GM21381 (cell line): ENCODE results near the gene RIMBP2.

Experiments used
- ATAC-seq: cut with Tn5 transposase; IDR thresholded peaks from one replicate; pipeline ENCODE4 v1.9.1; 2021; ENCODE audit warnings: mild to moderate bottlenecking, moderate library complexity; ENCODE audit not compliant: unreplicated experiment

Gene RIMBP2

GRCh38 chr12:130454296-130454695 lies 261.8 kb downstream of the RIMBP2 start:
- ATAC-seq: no peak

- no peak for ATAC-seq
These were observed 263.6 kb downstream of the RIMBP2 start for GRCh38 chr12:130452546-130452945.

DNA sequence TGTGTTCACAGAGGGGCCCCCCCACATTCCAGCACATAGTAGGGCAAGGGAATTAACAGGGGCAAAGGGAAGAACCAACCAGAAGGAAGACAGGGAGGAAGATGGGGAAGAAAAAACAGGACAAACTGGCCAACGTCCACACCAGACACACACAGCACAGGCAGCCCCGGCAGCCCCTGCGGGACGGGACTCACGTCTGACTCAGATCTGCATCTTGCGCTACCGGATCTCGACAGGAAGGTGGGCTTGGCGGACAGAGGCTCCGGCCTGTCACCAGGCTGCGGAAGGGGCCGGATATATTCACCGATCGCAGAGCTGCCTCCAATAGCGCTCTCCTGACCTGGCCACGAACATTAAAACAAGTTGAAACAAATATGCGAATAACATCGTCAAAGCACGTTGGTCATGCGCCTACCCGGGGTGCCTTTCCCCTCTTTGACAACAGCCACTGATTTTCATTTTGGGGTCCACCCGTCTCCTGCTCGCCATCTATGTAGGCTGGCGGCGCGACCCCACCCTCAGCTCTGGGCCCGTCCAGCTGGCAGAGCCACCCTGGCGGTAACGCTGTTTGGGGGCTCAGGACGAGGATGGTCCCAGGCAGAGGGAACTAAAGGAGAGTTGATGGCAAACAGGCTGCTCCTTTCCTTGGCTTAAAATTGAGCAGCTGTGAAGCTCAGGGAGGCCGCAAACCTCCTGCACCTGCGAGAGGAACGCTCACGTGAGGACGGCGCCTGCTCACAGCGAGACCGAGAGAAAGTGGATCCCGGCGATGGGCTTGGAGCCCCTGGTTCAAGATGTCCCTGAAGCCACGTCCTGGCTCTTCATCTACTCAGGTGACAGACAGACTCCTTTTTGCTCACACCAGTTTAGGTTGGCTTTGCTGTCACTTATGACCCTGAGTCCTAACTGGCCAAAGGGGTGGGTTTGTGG lies 264.8 kb downstream of the RIMBP2 start:
- no peak for ATAC-seq

DNA sequence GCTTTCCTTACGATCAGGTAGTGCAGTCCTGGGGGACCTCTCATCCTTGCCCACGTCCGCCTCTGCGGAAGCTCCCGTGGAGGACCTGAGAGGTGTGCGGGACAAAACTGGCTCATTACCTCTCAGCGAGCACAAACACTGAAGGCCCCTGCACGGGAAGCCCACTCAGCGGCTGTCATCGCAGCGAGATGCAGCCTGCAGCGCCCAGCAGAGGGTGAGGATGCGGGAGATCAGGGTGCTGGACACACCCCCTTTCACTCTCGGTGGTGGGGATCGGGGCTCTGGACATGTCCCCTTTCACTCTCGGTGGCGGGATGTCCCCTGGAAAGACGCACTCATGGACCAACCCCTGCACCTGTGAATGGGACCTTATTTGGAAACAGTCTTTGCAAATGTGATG lies 266.8 kb downstream of the RIMBP2 start:
- no peak for ATAC-seq

DNA sequence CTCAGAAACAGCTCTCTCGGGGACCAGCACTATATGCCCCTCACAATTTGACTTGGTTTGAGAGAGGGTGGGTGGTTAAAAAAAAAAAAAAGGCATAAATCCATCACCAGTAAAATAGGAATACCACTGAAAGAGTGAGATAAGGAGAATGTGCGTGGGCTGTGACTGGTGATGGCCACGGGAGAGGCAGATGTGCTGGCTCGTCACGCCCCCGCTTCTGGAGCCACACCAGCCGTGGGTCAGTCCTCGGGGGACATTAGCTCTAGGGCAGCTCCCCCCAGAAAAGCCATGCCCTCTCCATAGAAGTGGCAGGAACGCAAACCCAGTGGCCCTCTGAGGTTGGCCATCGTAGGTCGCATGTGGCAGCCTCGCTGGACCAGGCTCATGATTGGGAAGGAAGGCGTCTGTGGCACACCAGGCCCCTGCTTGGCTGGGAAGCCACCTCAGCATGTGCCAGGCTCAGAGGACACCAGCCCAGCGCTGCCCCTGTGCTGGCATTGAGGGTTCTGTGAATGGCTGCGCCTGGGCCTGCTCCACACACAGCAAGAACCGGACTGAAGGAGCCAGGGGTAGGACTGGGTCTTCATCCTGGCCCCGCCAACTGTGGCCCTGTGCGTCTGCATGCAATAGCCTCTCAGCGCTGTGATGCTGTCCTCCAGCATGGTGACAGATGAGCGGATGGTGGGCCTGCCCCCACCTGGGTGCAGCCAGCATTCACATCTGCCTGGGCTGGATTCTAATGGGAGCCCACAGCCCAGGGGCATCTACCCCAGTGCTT lies 267.9 kb downstream of the RIMBP2 start:
- no peak for ATAC-seq

DNA sequence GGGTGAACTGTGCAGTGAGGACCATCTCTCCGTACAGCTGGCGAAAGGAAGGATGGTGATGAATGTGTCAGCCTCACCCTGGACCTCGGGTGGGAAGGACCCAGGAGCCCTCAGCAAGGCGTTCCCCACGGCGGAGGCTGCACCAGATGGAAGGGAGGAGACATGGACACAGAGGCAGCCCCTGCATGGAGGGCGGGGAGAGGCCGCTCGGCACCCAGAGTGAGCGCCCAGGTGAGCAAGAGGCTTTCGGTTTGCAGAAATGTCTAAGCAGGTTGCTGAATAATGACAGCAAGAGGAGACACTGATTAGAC lies 268.5 kb downstream of the RIMBP2 start:
- no peak for ATAC-seq

GRCh38 chr12:130446846-130447654 lies 269.0 kb downstream of the RIMBP2 start:
- no peak for ATAC-seq

GRCh38 chr12:130444986-130445385 lies 271.1 kb downstream of the RIMBP2 start:
- no peak for ATAC-seq

- no peak for ATAC-seq
These were observed 272.0 kb downstream of the RIMBP2 start for GRCh38 chr12:130444061-130444460.

DNA sequence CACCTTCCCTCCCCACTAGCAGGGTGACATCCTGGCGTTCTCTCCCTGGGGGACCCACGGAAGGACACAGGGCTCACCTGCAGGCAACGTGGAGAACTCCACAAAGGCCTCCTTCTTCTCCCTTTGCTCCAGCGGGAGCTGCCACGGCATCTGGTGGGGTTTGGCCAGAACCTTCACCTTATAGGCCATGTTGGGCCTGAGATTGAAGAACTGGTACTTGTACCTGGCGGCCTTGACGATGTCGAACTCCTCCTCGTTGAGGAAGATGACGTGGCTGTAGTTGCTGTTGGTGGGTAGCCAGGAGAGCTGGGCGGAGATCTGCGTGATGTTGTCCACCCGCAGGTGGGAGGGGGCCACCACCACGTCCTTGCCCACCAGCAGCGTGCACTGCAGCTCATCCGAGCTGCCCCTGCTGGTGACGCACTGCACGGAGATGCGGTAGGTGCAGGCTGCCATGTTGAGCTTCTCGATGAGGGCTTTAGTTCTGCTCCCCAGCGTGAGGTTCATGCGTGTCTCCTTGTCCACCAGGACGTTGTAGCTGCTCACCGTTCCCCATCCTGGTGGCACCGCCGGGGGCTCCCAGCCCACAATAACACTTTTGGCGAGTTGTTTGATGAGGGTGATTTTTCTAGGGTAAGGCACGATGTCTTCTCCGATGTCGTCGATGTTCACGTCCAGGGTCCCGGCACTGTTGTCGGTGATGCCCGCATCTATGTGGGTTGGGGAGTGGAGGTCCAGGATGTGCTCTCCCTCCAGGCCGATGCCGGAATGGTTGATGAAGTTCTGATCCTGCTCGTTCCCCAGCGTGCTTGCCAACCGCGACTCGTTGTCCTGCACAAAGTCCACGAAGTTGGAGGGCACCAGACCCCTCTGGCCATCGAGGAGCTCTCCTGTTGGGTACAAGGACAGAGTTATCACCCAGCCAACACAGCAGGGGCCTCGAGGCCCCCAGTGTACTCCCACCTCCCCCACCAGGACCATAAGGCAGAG lies 274.0 kb downstream of the RIMBP2 start:
- no peak for ATAC-seq

DNA sequence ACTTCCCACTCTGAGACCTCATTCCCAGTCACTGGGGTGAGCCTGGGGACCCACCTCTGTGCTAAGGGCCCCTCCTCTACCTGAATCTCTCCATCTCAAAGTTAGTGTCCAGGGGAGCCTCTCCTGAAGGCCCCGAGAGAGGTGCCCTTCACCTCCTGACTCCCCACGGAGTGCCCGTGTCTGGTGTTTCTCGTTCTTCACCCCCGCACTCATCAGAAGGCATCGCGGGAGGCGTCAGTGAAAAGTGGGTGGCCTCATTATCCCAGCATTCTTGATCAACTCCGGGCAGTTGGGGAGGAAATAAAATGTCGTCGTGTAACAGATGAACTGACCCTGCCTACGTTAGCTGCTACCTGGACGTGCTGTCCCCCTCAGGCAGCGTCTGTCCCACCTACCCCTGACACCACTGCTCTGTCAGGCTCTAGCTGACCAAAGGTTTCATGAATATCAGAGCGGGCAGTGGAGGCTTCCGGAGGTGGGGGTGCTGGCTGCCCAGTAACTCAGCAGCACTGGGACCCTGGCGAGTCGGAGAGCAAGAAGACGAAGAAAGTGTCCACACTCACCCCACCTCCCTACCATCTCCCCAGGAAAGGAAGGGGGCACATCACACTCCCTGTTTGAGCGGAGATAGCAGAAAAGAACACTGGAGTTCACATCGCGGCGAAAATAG lies 275.6 kb downstream of the RIMBP2 start:
- no peak for ATAC-seq

DNA sequence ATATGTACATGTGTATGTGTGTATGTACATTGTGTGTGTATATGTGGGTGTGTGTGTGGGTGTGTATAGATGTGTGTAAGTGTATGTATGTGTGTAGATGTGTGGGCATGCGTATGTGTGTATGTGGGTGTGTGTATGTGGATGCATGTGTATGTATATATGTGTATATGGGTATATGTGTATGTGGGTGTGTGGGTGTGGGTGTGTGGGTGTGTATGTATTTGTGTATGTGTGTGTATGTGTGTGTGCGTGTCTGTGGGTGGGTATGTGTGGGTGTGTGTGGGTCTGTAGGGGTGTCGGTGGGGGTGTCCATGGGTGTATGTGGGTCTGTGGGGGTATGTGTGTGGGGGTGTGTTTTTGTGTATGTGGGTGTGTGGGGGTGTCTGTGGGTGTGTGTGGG lies 276.8 kb downstream of the RIMBP2 start:
- ATAC-seq: no peak

- no peak for ATAC-seq
These were observed 277.4 kb downstream of the RIMBP2 start for GRCh38 chr12:130438711-130439110.

GRCh38 chr12:130438243-130438620 lies 277.9 kb downstream of the RIMBP2 start:
- ATAC-seq: no peak

DNA sequence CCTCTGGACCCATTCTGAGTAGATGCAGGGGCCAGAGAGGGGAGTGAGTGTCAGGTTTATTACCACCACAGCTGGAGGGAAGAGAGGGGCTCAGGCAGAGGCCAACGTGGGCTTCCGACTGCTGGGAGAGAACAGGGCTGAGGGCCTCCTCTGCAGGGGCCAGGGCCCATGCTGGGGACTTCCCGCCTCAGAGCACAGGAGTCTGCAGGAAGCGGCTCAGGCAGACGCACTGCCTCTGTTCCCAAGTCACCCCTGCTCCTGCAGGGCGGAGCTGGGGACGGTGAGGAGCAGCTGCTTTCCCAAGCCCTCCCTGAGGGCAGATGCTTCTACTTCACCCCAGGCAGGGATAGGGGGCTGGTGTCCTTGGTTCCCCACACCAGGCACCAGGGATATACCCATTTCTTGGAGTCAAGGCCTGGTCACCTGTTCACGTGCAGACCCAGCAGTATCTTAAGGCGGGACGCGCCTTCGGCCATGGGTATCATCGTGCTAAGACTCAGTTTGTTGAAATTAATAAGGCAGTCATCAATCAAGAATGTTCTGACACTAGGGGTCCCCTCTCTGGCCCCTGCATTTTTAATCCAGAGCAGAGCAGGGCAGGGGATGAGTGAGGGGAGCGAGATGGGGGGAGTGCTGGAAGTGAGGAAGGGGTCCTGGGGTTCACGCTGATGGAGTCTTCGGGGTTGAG lies 278.4 kb downstream of the RIMBP2 start:
- no peak for ATAC-seq

DNA sequence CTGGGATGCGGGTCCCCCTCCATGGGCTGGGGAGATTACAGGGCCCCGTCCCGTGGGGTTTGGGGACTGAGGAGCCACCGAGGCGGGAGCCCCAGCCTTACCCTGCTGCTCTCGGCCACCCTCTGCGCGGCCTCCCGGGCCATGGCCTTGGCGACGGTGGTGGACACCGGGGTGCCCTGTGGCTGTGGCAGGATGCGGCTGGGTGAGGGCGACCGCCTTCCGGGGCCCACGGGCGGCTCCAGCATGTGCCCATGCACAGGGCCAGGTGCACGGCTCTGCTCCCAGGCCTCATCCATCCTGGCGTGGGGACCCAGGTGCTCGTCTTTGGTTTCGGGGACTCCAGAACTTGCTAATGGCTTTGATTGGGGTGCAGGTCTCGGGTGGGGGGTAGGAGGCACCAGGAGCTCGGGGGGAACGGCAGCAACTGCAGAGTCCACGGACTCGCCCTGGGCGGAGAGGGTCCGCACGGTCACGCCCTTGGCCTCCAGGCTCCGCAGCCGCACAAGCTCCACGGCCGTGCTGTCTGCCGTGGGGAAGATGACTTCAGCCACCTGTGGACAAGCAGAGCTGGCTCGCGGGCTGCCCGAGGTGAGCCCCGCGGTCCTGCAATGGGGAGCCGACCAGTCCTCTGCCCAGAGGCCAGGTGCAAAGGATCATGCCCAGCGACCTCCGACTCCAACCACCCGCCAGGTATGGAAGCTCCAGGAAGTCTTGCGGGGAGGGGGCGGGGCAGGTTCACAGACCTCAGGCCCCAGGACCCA lies 279.2 kb downstream of the RIMBP2 start:
- no peak for ATAC-seq

DNA sequence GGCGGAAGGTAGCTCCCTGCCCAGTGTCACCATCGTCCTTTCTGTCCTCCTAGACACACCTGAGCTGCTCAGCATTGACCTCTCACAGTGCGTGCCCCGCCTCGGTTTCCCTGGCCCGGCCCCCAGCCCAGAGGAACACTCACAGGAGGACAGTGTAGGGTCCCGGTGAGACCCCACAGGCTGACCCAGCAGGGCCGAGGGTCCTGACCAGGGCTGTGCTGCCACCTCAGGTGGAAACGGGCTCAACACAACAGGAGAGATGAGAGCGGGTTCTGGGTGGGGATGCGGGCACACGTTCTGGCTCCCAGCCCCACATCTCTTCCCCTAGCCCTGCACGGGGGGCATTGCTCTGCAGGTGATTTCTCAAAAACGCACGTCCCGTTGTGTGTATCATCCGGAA lies 280.3 kb downstream of the RIMBP2 start:
- no peak for ATAC-seq

- ATAC-seq: no peak
These were observed 280.8 kb downstream of the RIMBP2 start for GRCh38 chr12:130435331-130435730.
